H1 (cell line): Measurements from ENCODE around the gene AKR1C3. TPM values are rescaled to one million over a fixed set of nuclear protein-coding genes. Genes with fewer than 3 reads are reported as not detected.
A peak's percentile ranks its signal among the peaks of the same experiment; 100 is the strongest.

Source experiments
- CTCF ChIA-PET: fragments of 300-600 bp; sonication (Branson Sonifier 250); formaldehyde crosslinking; loops from one replicate; lab custom pipeline; 2021; ENCODE audit not compliant: partially characterized antibody; lab: Charles Lee
- POLR2A ChIA-PET: fragments of 300-600 bp; sonication (Branson Sonifier 250); formaldehyde crosslinking; loops from one replicate; lab custom pipeline; 2021; ENCODE audit warnings: inconsistent platforms; ENCODE audit not compliant: partially characterized antibody; lab: Charles Lee
- DNase-seq, 2 experiments: peaks; one replicate each; pipeline versions ENCODE4 v3.0.0 to v3.0.0-alpha.2; 2010 to 2022; ENCODE audit warnings: low spot score in 2 of 2, low read depth in 1 of 2, mixed read lengths in 1 of 2
- FAIRE-seq: peaks from 2 replicates; lab custom pipeline; 2011; peaks lifted over from hg19 to GRCh38; lab: Jason Lieb, UNC
- H2AFZ ChIP-seq: 2 replicates; pipeline ENCODE4 v1.8.1; 2012; ENCODE audit warnings: low read length, inconsistent platforms
- H2AK5ac ChIP-seq: 2 replicates; pipeline ENCODE4 v1.6.1; 2013; ENCODE audit warnings: low read depth, low read length
- H2BK120ac ChIP-seq: replicated peaks from 2 replicates; pipeline ENCODE3; 2013; ENCODE audit warnings: low read depth, low read length, inconsistent platforms
- H2BK12ac ChIP-seq: 2 replicates; pipeline ENCODE4 v1.6.1; 2013; ENCODE audit warnings: low read depth, low read length
- H2BK15ac ChIP-seq: 2 replicates; pipeline ENCODE4 v1.6.1; 2013; ENCODE audit warnings: low read length
- H2BK20ac ChIP-seq: 2 replicates; pipeline ENCODE4 v1.6.1; 2013; ENCODE audit warnings: low read length
- H2BK5ac ChIP-seq: 2 replicates; pipeline ENCODE4 v1.6.1; 2013; ENCODE audit warnings: low read depth, low read length
- H3K14ac ChIP-seq: 2 replicates; pipeline ENCODE4 v1.6.1; 2013; ENCODE audit warnings: inconsistent platforms; ENCODE audit not compliant: insufficient read length
- H3K18ac ChIP-seq: 2 replicates; pipeline ENCODE4 v1.6.1; 2013; ENCODE audit warnings: low read length; ENCODE audit errors: extremely low read depth
- H3K23ac ChIP-seq: 2 replicates; pipeline ENCODE4 v1.6.1; 2013; ENCODE audit warnings: inconsistent platforms; ENCODE audit not compliant: insufficient read length
- H3K23me2 ChIP-seq: 2 replicates; pipeline ENCODE4 v1.6.1; 2013; ENCODE audit warnings: low read depth, low read length
- H3K27ac ChIP-seq: 2 replicates; pipeline ENCODE4 v1.6.1; 2011; ENCODE audit warnings: low read depth, low read length, inconsistent platforms
- H3K27me3 ChIP-seq, 4 experiments: replicated peaks in 1 of 4; 1 replicate in 1 of 4; 2 replicates in 3 of 4; pipeline versions ENCODE4 v1.6.1 to v1.8.1; 2011 to 2013; ENCODE audit warnings: low read length in 3 of 4, mild to moderate bottlenecking in 3 of 4, inconsistent platforms in 2 of 4, mixed read lengths in 2 of 4, moderate library complexity in 1 of 4; ENCODE audit not compliant: control insufficient read depth in 3 of 4, insufficient read depth in 3 of 4; ENCODE audit errors: extremely low read depth in 1 of 4
- H3K36me3 ChIP-seq, 4 experiments: 2 replicates each; pipeline versions ENCODE4 v1.6.1 to v1.8.1; 2011 to 2013; ENCODE audit warnings: mild to moderate bottlenecking in 4 of 4, low read length in 3 of 4, moderate library complexity in 2 of 4, control low read depth in 1 of 4, inconsistent platforms in 1 of 4; ENCODE audit not compliant: insufficient read depth in 4 of 4, control insufficient read depth in 2 of 4
- H3K4ac ChIP-seq: replicated peaks from 2 replicates; pipeline ENCODE3; 2013; ENCODE audit warnings: low read length, low read depth, mixed read lengths, inconsistent platforms; ENCODE audit not compliant: insufficient read length
- H3K4me1 ChIP-seq, 4 experiments: replicated peaks in 1 of 4; 1 replicate in 1 of 4; 2 replicates in 3 of 4; pipeline versions ENCODE4 v1.6.1 to v1.8.1; 2011 to 2013; ENCODE audit warnings: low read length in 3 of 4, inconsistent platforms in 2 of 4, mixed read lengths in 1 of 4; ENCODE audit not compliant: insufficient read depth in 4 of 4, control insufficient read depth in 3 of 4
- H3K4me2 ChIP-seq, 2 experiments: 2 replicates each; pipeline versions ENCODE4 v1.6.1 to v1.8.1; 2011 to 2013; ENCODE audit warnings: low read depth in 2 of 2, low read length in 2 of 2, control low read depth in 1 of 2, inconsistent platforms in 1 of 2, mild to moderate bottlenecking in 1 of 2; ENCODE audit not compliant: insufficient read depth in 1 of 2
- H3K4me3 ChIP-seq, 4 experiments: fragments of 200-600, 300-600 bp in 1 of 4; sonication (generic), shearing (Covaris generic), sonication (Bioruptor Twin) in 1 of 4; 2 replicates each; pipeline versions ENCODE4 v1.5.1 to v1.8.1; 2011 to 2016; ENCODE audit warnings: low read length in 4 of 4, low read depth in 3 of 4, control low read depth in 2 of 4, inconsistent platforms in 2 of 4, mild to moderate bottlenecking in 2 of 4, mixed read lengths in 1 of 4, moderate library complexity in 1 of 4; ENCODE audit not compliant: insufficient read depth in 2 of 4; ENCODE audit errors: extremely low read depth in 1 of 4
- H3K56ac ChIP-seq: replicated peaks from 2 replicates; pipeline ENCODE3; 2013; ENCODE audit warnings: low read depth, mild to moderate bottlenecking, mixed read lengths, low read length, inconsistent platforms; ENCODE audit not compliant: insufficient read length
- H3K79me1 ChIP-seq: 2 replicates; pipeline ENCODE4 v1.6.1; 2013; ENCODE audit warnings: low read depth, low read length, control low read depth
- H3K79me2 ChIP-seq, 2 experiments: 2 replicates each; pipeline versions ENCODE4 v1.6.1 to v1.8.1; 2012 to 2013; ENCODE audit warnings: low read length in 2 of 2, mild to moderate bottlenecking in 2 of 2, inconsistent platforms in 1 of 2; ENCODE audit not compliant: insufficient read depth in 2 of 2, control insufficient read depth in 1 of 2
- H3K9ac ChIP-seq, 4 experiments: replicated peaks in 1 of 4; 1 replicate in 1 of 4; 2 replicates in 3 of 4; pipeline versions ENCODE4 v1.6.1 to v1.8.1; 2011 to 2013; ENCODE audit warnings: low read depth in 3 of 4, low read length in 3 of 4, control low read depth in 2 of 4, mild to moderate bottlenecking in 2 of 4, moderate library complexity in 2 of 4, inconsistent platforms in 1 of 4; ENCODE audit errors: extremely low read depth in 1 of 4
- H3K9me3 ChIP-seq, 2 experiments: 2 replicates each; pipeline versions ENCODE4 v1.6.1 to v1.8.1; 2012 to 2013; ENCODE audit warnings: mild to moderate bottlenecking in 2 of 2, moderate library complexity in 2 of 2, control low read depth in 1 of 2, inconsistent platforms in 1 of 2, low read depth in 1 of 2, low read length in 1 of 2, mixed read lengths in 1 of 2; ENCODE audit not compliant: insufficient read depth in 2 of 2
- H4K20me1 ChIP-seq, 2 experiments: replicated peaks in 1 of 2; 2 replicates each; pipeline versions ENCODE3 to v1.8.1; 2011 to 2013; ENCODE audit warnings: inconsistent platforms in 2 of 2, low read length in 2 of 2, mild to moderate bottlenecking in 1 of 2; ENCODE audit not compliant: insufficient read depth in 2 of 2, control insufficient read depth in 1 of 2
- H4K5ac ChIP-seq: 2 replicates; pipeline ENCODE4 v1.6.1; 2013; ENCODE audit warnings: low read length, low read depth, mixed read lengths, inconsistent platforms; ENCODE audit not compliant: insufficient read length
- H4K8ac ChIP-seq: 2 replicates; pipeline ENCODE4 v1.8.0; 2013; ENCODE audit warnings: mild to moderate bottlenecking, moderate library complexity, low read length, inconsistent platforms; ENCODE audit not compliant: insufficient read depth; ENCODE audit errors: extremely low read depth
- H4K91ac ChIP-seq: replicated peaks from 2 replicates; pipeline ENCODE3; 2013; ENCODE audit warnings: low read length, mixed read lengths, inconsistent platforms; ENCODE audit not compliant: insufficient read length
- GABPA ChIP-seq: IDR thresholded peaks from 2 replicates; pipeline ENCODE4 v1.6.1; 2011; ENCODE audit warnings: mild to moderate bottlenecking, low read length, moderate library complexity, borderline replicate concordance; ENCODE audit not compliant: insufficient read depth
- KDM4A ChIP-seq: IDR thresholded peaks from one replicate; pipeline ENCODE4 v1.7.1; 2012; ENCODE audit warnings: low read depth, mild to moderate bottlenecking, moderate library complexity, low read length, inconsistent platforms; ENCODE audit not compliant: severe bottlenecking
- SIRT6 ChIP-seq: IDR thresholded peaks from one replicate; pipeline ENCODE4 v1.7.1; 2012; ENCODE audit warnings: low read length, inconsistent platforms
- SP1 ChIP-seq: IDR thresholded peaks from 2 replicates; pipeline ENCODE4 v1.6.1; 2011; ENCODE audit warnings: low read depth, low read length
- polyA plus RNA-seq, 7 experiments: library from polyadenylated mRNA; depleted of rRNA in 3 of 7; stranded (reverse) in 5 of 7; unstranded in 2 of 7; fragments of >200 nt in 5 of 7; fragments of 200-250 nt in 2 of 7; gene quantifications; 1 replicate in 5 of 7; 2 replicates in 1 of 7; 4 replicates in 1 of 7; pipeline versions ENCODE4 v1.2.1 to v1.2.3, GENCODE V29; 2011 to 2013; ENCODE audit warnings: missing spikeins in 2 of 7, mixed read lengths in 2 of 7
- total RNA-seq: library from RNA; stranded (reverse); fragmentation: NEBNext Ultra II Directional; extraction: Animal tissue kit (Norgen Biotek cat#: 25700); gene quantifications from 2 replicates; pipeline ENCODE4 v1.2.1, GENCODE V29; 2021

Gene AKR1C3
- total and polyA plus RNA-seq, 2 of the 8 experiments (the other 6 are each of a cell fraction or from before 2014, with no cell fraction given), result 4.6 to 6.9 TPM

GRCh38 chr10:5070648-5071410 is 23.4 kb upstream of the AKR1C3 start:
- no peak for FAIRE-seq
- Histone ChIP-seq H3K23me2 (no peaks in the 10 kb centered on the region), H3K79me2 (no peaks in the 10 kb centered on the region), H3K27ac (no peak overlapping the region), H3K4me1 (peaks cover 0 to 7% (median 3%) of the 10 kb centered on the region in 4 experiments; a peak in 3 of 7 replicates), H2AK5ac (no peak overlapping the region), H2BK120ac (no peak overlapping the region), H3K56ac (no peak overlapping the region), H3K27me3 (no peaks in the 10 kb centered on the region), H3K18ac (no peak overlapping the region), H3K79me1 (no peaks in the 10 kb centered on the region), H4K91ac (no peak overlapping the region), H2BK20ac (no peak overlapping the region), H3K4me2 (no peak overlapping the region), H3K23ac (no peak overlapping the region), H3K9ac (no peak overlapping the region), H3K36me3 (no peaks in the 10 kb centered on the region), H3K14ac (no peak overlapping the region), H4K8ac (no peak overlapping the region), H3K9me3 (peaks cover 15 to 20% of the 10 kb centered on the region in 2 experiments), H3K4me3 (no peak overlapping the region), H4K5ac (no peak overlapping the region), H2BK12ac (no peak overlapping the region), H4K20me1 (no peaks in the 10 kb centered on the region), H2AFZ (peak overlapping the region; percentile 89; the same call in 1 of the 2 replicates), H2BK5ac (no peak overlapping the region), H2BK15ac (no peak overlapping the region), H3K4ac (no peak overlapping the region)
- ChIA-PET CTCF (interaction anchor here (2.9 kb wide), 1 partner anchor 19 kb away, joined by 6 read pairs; no protein-coding TSS in a partner anchor), POLR2A (no interaction called here)
- DNase-seq, result no peak
- TF ChIP-seq SIRT6 (no peak), GABPA (no peak), SP1 (no peak), KDM4A (no peak)
